Measurements from ENCODE around the gene KPNB1. TPM values are rescaled to one million over a fixed set of nuclear protein-coding genes. Genes with fewer than 3 reads are reported as not detected.

Gene KPNB1
- total RNA-seq: 100 to 1,000 TPM; 162 to 269 (median 217) TPM
- long read RNA-seq, donor 1, full-length matches to known transcripts: 73 of 115 reads
- long read RNA-seq, donor 1, partial matches to known transcripts: 30 of 115 reads
- long read RNA-seq, donor 1, other reads (novel, unspliced or antisense): 12 of 115 reads
- long read RNA-seq, donor 2, partial matches to known transcripts: 7 of 12 reads
- long read RNA-seq, donor 2, other reads (novel, unspliced or antisense): 4 of 12 reads

DNA sequence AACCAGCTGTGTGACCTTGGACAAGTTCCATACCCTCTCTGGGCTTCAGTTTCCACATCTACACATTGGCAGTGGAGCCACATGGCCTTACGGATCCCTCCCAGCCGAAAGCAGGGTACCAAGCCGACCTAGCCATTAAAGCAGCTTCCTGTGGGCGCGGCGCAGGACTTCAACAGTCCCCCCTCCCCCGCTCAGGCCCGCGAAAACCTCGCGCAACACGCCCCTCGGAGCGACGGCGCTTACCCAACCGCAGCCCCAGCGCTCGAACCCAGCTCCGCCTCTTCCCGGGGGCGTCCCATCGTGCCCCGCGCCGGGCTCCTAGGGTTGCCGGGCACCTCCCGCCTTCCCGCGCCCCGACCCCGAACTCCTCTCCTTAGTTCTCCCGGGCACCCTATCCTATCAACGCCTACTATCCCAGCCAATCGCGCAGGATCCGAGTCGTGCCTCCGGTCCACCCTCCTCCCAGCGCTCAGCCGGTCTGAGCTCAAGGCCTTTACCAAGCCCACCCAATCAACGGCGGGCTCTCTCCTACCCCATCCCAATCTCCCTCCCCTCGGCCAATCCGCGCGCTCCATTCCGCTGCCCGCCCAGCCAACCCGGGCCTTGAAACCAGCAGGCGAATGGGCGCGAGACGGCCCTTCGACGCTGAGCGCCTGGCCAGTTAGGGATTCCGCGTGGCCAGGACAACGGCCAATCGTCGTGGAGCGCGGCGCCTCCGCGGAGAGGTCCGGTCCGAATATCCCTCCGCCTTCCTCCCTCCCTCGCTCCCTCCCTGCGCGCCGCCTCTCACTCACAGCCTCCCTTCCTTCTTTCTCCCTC, at the start of gene KPNB1:
KPNB1 (plus strand) TSS at position 767 of the 819 bp plus-strand sequence. CDS start 326 bp downstream, outside the sequence.
- TF ChIP-seq, protein P1, sequence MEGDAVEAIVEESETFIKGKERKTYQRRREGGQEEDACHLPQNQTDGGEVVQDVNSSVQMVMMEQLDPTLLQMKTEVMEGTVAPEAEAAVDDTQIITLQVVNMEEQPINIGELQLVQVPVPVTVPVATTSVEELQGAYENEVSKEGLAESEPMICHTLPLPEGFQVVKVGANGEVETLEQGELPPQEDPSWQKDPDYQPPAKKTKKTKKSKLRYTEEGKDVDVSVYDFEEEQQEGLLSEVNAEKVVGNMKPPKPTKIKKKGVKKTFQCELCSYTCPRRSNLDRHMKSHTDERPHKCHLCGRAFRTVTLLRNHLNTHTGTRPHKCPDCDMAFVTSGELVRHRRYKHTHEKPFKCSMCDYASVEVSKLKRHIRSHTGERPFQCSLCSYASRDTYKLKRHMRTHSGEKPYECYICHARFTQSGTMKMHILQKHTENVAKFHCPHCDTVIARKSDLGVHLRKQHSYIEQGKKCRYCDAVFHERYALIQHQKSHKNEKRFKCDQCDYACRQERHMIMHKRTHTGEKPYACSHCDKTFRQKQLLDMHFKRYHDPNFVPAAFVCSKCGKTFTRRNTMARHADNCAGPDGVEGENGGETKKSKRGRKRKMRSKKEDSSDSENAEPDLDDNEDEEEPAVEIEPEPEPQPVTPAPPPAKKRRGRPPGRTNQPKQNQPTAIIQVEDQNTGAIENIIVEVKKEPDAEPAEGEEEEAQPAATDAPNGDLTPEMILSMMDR (IDR thresholded peaks at IDR 0.05): no peak
- DNase-seq: peak; percentile 98 to 100 (median 100)
- intact Hi-C loops (cut with DNase I, micrococcal nuclease): no loop called here
- ATAC-seq: peak; percentile 89
- Histone ChIP-seq H3K4me3 (peak within 1 kb of the TSS; percentile 84), H3K4me1 (ENCODE audit: low read depth) (peaks cover 18% of the 10 kb centered on the region), H3K9me3 (no peaks in the 10 kb centered on the region), H3K36me3 (ENCODE audit: low read depth) (peaks cover 7% of the 10 kb centered on the region)

DNA sequence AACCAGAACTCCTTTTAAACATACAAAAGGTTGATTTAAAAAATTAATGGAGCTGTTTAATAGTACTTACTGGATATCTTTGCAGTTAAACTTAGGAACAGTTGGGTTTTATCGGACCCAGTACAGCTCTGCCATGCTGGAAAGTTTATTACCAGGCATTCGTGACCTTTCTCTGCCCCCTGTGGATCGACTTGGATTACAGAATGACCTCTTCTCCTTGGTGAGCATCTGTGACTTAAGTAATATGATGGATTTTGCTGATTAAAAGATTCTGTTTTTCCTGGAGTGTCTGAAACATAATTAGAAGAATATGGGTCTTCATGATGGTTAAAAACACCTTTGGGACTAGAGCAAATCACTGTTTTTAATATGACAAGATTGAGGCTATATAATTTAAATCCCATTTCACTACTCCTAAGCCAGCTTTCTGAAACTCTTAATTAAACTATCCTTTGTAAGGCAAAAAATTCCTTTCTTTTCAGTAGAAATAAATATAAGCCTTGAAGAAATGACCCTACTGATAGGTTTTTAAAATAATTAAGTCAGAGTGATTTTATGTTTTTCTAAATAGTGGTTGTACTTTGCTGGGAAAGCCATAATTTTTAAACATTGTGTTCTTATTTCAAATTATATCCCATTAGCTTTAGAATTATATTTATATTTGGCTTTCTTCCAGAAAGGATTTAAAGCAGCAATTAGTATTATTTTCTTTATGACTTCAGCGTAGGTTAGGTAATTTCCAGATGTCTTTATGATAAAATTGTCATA, 45.7 kb upstream of the KPNB1 start:
- intact Hi-C loops (cut with DNase I, micrococcal nuclease): no loop called here
- H3K4me1 ChIP-seq (ENCODE audit: low read depth): no peaks in the 10 kb centered on the region
- H3K9me3 ChIP-seq: no peaks in the 10 kb centered on the region
- peaks cover 3% of the 10 kb centered on the region for H3K36me3 ChIP-seq (ENCODE audit: low read depth)
- DNase-seq (no peak), ATAC-seq (no peak)
- no peak overlapping the region for H3K4me3 ChIP-seq
- TF ChIP-seq, protein P1 (IDR thresholded peaks at IDR 0.05): no peak

DNA sequence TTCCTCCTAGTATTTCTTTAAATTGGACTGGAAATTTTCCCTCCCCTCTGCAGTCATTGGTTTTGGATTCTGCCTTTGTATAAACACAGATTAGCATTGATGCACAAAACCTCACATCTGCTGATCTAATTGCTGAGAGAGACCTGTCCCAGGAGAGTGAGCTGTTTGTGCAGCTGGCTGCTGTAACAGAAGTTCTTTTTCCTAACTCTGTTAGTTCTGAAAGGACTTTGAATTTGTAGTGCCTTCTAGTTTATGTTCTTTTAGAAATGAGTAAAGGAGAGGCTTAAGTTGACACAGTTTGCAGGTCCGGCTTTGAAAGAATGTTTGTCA, 45.2 kb upstream of the KPNB1 start:
- Histone ChIP-seq H3K4me1 (ENCODE audit: low read depth) (no peaks in the 10 kb centered on the region), H3K9me3 (no peaks in the 10 kb centered on the region), H3K36me3 (ENCODE audit: low read depth) (peaks cover 3% of the 10 kb centered on the region), H3K4me3 (no peak overlapping the region)
- intact Hi-C loops (cut with DNase I, micrococcal nuclease): no loop called here
- TF ChIP-seq, protein P1 (IDR thresholded peaks at IDR 0.05): no peak
- no peak for ATAC-seq
- no peak for DNase-seq

DNA sequence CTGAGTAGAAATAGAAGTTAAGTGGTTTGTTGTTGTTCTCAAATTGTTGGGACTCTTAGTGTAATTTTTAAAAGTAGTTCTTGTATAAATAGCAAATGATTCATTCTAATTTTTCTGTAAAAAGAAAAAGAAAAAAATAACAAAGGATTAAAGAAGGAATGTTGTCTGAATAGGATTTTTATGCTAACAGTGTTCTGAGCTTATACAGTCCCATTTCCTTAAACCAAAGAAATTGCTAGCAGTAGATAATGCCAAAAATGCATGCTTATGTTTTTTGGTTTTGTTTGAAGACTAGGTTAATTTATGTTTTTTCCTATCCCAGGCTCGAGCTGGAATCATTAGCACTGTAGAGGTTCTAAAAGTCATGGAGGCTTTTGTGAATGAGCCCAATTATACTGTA, 44.7 kb upstream of the KPNB1 start:
- TF ChIP-seq, protein P1 (IDR thresholded peaks at IDR 0.05): no peak
- DNase-seq: no peak
- Histone ChIP-seq H3K9me3 (no peaks in the 10 kb centered on the region), H3K4me3 (no peak overlapping the region), H3K36me3 (ENCODE audit: low read depth) (peaks cover 3% of the 10 kb centered on the region), H3K4me1 (ENCODE audit: low read depth) (no peaks in the 10 kb centered on the region)
- no peak for ATAC-seq
- intact Hi-C loops (cut with DNase I, micrococcal nuclease): no loop called here

DNA sequence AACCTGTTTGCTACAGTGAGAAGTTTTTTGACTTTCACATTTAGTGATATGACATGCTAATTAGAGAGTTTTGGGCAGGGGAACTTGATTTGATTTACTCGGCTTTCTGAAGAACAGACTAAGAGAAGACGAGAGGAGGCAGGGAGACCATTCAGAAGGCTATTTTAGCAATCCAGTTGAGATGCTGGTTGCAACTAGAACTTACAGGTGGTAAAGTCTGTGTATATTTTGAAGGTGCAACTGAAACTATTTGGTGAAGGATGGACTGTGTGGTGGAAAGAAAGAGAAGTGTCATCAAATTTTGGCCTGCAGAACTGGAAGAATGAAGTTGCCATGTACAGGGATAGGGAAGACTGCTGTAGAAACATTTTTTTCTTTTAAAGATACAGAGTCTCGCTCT, 42.2 kb upstream of the KPNB1 start:
- DNase-seq: no peak
- intact Hi-C loops (cut with DNase I, micrococcal nuclease): no loop called here
- ATAC-seq: no peak
- TF ChIP-seq, protein P1 (IDR thresholded peaks at IDR 0.05): no peak
- H3K4me1 ChIP-seq (ENCODE audit: low read depth): no peaks in the 10 kb centered on the region
- no peaks in the 10 kb centered on the region for H3K9me3 ChIP-seq
- H3K4me3 ChIP-seq: no peak overlapping the region
- peaks cover 6% of the 10 kb centered on the region for H3K36me3 ChIP-seq (ENCODE audit: low read depth)

All from mucosa of descending colon (tissue), 3 donors.